GM19397 (cell line): ENCODE results near the gene TMEM119.
"Not testable (repeated sequence)": the region's sequence is repeated elsewhere in the genome, so short reads cannot be mapped to it uniquely, and the experiment has no call there.

Experiments
- ATAC-seq: cut with Tn5 transposase; IDR thresholded peaks from one replicate; pipeline ENCODE4 v1.9.1; 2021; ENCODE audit warnings: mild to moderate bottlenecking, moderate library complexity; ENCODE audit not compliant: unreplicated experiment

TMEM119 gene

DNA sequence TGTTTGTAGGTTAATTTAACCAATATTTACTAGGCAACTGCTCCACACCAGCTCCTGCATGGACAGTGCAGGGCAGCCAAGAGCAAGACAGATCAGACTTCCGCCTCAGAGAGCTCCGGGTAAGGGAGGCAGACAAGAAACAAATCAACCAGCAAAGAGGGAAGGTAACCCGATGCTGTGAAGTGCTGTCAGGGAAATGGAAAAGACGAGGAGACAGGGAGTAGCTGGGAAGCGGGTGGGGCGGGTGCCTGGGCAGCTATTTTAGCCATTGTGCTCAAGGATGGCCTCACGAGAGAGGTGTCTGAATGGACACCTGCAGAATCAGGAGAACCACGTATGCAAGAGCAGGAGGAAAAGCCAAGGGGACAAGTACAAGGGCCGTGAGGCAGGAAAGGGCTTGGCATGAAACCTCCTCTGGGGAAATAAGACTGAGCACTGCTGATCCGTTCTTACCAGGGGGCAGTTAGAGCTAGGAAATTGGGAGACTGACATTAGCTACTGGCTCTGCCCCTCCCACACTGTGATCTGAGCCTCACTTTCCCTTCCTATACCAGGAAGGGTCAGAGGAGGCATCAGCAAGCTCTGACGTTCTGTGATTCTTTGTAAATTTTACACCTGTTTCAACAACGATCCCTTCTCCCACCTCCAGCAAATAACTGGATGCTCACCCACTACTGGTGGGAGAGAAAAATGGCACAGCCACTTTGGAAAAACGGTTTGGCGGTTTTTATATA lies 6.5 kb upstream of the TMEM119 start:
- ATAC-seq, result no peak

DNA sequence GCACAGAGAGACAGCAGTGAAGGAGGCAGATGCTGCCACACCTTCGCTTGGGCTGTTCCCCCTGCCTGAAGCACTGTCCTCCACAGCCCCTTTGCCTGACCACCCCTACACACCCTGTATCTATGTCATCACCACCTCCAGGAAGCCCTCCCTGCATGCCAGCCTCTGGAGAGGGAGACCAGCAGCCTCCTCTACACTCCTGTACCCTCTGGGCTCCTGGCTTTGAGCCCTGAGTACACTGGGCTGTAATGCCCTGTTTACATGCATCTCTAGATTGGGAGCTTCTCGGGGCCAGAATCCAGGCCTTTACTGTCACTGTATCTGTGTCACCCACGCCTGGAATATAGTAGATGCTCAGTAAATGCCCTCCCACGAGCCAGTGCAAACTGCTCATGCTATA lies 5.9 kb upstream of the TMEM119 start:
- no peak for ATAC-seq

DNA sequence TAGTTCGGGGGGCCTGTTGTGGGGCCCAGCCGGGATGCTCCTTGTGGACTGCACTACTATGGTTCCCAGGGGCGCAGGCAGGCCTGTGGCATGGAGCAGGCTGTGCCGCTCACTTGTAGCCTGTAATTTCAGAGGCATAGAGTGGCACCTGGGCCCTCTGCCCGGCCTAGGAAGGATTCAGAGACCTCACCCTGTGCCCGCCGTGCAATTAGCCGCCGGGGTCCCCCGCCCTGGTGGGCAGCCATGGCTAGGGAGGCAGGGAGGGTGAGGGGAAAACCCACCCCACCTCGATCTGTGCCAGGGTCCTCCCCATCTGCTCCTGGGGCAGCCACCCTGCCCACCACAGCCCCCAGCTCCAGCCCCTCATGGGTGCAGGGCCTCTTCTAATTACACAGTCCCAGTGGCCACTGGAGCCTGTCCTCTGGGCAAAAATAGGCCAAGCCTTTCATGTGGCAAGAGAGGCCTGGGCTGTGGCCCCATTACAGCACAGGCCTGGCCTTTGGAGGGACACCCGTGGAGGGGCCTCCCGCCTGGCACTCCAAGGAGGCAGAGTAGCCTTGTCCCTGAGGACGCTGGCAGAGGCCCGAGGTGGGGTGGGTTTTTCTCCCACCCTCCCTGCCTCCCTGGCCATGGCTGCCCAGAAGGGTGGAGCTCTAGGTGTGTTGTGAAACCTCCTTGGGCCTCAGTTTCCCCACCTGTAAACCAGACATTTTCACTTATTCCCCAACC lies 5.3 kb upstream of the TMEM119 start:
- ATAC-seq, result no peak

DNA sequence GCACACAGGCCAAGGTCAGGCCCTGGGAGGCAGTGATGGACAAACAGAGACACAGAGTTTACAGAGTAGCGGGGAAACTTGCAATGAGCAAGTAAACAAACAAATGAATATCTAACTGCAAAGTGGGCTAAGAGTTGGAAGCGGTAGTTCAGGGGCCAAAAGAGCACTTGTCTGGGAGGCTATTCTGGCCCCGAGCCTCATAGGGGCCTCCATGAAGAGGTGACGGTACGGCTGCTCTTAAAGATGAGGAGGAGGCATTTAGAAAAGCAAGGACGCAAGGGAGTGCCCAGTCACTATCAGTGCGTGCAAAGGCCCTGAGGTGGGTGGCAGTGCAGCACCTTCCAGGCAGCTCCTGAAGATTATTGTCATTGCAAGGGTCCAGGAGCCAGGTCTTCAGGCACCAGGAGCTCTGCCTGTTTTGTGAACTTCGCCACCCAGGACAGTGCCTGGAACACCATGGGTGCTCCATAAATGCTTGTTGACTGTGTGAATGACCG lies 4.4 kb upstream of the TMEM119 start:
- ATAC-seq, result no peak

DNA sequence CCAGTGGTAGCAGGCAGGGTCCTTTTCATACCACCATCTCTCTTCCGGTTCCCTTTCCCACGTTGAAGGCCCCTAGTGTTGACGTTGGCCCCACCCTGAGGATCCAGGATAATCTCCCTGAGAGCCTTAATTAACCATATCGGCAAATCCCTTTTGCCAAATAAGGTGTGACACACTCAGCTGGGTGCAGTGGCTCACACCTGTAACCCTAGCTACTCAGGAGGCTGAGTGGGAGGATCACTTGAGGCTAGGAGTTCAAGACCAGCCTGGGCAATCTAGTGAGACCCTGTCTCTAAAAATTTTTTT lies 2.8 kb upstream of the TMEM119 start:
- ATAC-seq, result no peak

DNA sequence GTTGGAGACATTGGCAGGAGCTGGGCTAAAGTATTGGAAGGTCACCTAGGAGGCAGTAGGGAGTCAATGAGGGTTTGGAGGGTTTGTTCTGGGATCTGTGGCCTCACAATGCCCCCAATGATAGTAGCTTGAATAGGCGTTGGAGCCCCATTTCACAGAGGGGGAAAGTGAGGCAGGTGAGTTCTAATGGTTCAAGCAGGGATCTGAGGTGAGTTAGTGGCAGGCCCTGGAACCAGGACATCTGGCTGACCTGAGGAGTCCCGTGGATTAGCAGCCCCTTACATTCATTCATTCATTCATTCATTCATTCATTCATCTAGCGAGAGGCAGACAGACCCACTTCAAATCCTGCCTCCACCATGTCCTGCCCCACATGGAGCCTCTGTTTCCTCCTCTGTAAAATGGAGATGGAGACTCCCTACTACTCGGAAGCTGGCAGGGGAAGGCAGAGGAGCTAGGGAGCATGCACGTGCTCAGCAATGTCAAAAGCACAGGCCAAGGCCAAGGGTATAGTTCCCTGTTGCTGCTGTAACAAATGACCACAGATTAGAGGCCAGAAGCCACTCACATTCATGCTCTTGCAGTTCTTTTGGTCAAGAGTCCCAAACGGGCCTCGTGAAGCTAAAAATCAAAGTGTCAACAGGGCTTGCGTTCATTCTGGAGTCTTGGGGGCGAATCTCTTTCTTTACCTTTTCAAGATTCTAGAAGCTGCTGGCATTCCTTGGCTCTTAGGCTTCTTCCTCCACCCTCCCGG lies 2.2 kb upstream of the TMEM119 start:
- ATAC-seq, result no peak

DNA sequence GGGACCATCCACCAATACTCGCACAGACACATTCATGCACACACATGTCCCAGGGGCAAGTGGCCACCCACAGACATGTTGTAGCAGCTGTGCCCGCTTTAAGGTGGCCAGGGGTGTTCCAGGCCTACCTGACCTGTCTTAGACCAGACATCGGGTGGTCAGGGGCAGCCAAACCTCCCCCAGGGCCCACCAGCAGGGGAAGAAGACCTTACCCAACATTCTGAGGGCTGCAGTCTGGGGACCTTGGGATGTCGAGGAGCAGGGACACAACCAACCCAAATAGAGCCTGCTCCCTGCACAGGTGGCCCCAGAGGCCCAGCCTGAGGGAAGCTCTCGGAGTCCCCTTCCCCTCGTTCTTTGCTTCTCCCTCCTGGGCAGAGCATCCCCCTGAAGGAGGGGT lies 1.7 kb upstream of the TMEM119 start:
- no peak for ATAC-seq

DNA sequence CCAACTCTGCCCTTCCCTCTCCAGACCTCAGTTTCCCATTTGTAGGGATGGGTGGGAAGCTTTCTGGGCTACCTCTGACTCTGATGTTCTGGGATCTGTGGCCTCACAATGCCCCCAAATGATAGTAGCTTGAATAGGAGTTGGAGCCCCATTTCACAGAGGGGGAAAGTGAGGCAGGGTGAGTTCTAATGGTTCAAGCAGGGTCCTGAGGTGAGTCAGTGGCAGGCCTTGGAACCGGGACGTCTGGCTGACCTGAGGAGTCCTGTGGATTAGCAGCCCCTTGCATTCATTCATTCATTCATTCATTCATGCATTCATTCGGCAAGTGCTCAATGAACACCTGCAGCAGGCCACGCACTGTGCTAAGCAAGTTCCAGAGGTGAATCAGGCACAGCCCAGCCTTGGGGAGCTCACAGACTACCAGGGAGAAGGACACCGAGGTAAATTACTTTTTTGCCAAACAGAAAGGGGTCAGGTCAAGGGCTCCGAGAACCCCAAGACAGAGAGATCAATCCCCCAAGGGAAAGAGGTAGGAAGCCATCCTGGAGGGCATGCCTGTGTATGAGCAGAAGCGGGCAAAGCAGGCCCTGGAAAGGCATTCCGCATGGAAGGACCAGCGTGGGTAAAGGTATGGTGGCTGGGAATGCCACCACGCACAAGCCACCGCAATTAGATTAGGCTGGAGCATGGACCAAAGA lies 818 bp upstream of the TMEM119 start:
- no peak for ATAC-seq

DNA sequence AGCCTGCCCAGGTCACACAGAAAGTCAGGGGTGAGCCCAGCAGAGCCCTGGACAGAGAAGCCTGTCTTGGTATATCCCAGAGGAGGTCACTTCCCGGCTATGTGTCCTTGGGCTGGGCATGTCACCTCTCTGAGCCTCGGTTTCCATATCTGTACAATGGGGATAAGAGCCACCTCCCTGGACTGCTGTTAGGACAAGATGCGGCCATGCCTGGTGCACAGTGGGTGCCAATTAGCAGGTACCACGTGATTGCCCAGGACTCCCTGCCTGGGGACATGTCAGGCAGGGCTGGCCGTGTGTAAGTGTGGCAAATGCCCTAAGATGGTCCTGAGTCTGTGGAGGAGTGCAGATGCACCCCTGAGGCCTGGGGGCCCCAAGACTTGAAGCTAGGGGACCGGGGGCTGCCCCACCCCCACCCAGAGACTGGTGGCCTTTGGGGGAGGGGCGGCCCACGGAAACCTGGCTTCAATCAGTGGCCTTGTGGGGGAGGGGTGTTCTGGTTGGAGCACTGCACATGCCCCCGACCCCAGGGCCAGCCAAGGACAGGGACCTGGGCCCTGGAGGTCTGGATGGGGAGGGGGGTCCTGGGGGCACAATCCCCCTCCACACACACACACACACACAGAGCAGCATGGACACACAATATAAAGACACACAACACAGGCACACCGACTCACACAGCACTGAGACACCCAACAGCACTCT lies 878 bp downstream of the TMEM119 start:
- no peak for ATAC-seq

DNA sequence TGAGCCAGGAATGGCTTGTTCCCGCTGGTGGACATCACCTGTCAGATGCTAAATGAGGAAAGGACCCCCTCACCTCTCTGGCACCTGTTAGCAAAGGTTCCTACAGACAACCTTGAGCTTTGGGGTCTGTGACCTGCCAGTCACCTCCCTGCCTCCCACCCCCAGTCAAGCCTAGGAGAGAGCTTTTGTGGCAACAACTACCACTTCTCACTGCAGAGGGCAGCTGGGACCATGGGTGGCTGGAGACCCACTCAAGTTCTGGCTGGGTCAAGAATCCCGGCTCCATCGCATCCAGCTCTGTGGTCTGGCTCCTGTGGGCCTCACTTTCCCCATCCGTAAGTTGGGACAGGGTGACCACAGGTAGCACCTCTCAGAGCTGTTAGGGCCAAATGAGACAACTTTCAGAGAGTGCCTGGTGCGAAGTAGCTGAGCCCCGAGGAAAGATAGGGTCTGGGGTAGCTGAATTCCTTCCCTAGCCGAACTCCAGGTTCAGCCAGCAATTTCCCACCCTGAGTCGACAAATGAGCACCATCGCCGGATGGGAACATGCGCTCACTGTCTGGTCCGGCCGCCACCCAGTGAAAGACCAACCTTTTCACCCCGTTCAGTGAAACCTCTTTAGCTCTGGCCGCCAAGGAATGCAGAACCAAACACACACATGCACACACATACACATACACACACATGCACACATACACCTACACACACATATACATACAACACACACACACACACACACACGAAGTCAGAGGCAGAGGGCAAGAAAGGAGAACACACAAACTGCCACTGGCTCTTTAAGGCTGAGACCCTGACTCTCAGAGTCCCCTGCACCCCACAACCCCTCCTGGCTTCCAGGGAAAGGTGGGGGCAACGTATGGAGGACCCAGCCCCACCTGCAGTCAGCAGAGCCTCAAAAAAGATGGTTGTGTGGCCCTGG lies 1.9 kb downstream of the TMEM119 start:
- ATAC-seq, result no peak

DNA sequence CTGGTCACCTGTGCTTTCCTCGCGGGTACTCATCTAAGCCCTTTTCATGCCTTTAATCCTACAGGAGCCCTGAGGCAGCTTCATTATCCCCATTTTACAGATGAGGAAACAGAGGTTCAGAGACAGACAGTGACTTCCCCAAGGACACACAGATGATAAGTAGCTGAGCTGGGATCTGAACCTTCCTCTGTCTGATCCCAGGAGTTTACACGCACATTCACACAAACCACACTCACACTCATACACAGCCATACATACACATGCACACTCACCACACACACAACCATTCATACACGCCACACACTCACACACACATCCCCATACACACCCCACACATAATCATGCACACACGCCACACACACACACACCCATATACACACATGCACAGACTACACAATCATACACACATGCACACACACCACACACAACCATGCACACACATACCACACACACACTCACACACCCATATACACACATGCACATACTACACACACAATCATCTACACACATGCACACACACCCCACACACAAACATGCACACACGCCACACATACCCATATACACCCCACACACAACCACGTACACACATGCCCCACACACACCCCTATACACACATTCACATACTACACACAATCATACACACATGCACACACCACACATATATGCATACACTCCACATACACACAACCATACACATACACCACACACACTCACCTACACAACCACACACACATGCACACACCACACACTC lies 2.7 kb downstream of the TMEM119 start:
- ATAC-seq, result no peak

DNA sequence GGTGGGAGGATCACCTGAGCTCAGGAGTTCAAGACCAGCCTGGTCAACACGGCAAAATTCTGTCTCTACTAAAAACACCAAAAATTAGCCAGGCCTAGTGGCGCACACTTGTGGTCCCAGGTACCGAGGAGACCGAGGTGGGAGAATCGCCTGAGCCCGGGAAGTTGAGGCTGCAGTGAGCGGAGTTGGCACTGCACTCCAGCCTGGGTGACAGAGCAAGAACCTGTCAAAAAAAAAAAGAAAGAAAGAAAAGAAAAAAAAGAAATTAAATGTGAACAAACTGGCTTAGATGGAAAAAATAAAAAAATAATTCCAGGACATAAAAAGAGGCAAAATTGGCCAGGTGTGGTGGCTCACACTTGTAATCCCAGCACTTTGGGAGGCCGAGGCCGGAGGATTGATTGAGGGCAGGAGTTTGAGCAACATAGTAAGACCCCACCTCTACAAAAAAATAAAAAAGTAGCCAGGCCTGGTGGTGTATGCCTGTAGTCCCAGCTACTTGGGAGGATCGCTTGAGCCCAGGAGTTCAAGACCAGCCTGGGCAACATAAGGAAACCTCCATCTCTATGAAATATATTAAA lies 3.5 kb downstream of the TMEM119 start:
- ATAC-seq, result no peak

DNA sequence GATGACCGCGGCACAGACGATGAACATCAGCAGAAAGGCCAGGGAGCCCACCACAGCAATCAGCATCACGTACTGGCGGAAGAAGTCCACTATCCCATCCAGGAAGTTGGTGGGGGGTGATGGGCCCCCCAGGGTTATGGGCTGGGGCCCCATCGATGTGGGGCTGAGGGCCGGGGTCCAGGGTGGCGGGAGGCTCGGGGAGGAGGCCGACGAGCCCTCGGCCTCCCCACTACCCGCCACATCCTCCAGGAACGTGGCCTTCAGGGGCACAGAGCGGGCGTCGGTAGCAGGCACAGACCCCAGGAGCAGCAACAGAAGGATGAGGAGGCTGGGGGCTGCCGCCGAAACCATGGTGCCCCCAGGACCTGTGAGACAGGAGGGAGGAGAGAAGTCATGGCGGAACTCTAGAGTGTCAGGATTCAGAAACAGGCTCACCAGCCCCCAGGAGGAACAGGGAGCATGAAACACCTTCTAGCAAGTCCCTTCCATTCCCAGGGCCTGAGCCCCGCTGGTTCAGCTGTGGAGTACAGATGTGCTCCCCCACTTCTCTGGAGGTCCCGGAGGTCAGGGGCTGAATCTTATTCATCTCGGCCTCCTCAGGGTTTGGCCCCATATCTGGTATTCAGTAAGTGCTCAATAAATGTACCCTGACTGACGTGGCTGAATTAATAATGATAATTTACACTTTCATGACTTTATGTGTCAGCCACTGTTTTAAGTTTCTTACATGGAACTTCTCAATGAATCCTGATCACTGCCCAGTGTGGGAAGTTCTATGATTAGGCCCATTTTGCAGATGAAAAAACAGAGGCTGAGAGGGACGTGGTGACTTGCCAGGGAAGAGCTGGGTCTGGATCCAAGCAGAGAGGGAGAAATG lies 5.6 kb downstream of the TMEM119 start:
- ATAC-seq, result no peak

DNA sequence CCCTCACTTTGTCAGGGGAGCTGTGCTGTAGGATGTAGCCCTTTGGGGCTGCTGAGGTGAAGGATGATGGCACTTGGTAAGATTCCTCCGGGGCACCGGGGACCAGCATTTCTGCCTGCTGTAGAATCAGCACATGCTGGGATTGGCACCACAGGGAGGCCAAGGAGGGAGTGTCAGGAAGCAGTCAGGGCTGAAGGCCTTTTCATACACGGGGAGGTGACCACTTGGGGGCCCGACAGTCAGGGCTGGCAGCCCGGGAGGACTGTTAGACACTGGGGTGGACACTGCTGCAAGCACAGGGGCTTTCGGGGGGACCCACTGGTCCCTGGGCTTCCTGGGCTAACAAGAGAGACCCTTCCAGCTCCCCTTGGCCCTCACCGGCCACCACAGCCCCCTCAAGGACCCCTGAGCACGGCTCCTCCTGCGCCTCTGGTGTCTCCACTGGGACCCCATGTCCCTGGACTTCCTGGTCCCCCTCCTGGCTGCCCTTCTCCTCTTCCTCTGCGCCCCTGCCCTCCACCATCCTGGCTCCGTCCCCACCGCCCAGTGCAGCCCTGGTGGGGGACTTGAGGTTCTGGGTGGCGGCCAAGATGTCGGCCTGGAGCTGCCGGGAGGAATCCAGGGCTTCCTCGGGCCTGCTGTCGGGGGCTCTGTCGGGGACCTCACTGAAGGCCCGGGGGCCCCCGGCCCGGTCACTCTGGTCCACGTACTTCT lies 6.5 kb downstream of the TMEM119 start:
- ATAC-seq, result no peak

DNA sequence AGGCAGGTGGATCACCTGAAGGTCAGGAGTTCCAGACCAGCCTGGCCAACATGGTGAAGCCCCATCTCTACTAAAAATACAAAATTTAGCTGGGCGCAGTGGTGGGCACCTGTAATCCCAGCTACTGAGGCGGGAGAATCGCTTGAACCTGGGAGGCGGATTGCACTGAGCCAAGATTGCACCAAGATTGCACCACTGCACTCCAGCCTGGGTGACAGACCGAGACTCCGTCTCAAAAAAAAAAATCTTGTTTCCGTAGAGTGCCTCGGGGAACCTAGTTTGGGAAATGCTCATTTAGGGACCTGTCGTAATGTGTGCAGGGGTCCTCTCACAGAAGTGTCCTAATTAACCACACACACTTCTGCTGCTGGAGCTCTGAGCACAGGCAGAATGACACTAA lies 7.4 kb downstream of the TMEM119 start:
- not testable (repeated sequence) for ATAC-seq

DNA sequence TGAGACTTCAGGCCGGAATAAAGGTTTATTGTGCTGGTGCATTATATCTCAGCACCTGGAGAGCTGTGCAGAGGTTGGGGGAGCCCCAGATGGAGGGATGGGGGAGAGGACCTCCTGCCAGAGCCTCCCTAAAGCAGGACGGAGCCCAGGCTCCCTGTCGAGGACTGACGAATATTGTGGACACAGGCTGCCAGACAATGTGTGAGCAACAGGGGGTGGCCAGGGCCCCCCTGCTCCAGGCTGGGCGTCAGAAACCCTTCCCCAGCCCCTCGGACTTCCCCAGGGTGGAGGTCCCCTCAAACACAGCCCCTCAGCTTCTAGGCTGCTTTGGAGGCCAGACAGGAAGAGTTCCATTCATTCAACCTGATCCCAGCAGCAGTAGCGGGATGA lies 8.0 kb downstream of the TMEM119 start:
- no peak for ATAC-seq
